ENCODE results near the gene PRCC. TPM values are rescaled to one million over a fixed set of nuclear protein-coding genes. Genes with fewer than 3 reads are reported as not detected.

The PRCC gene
- total and polyA plus RNA-seq, 2 of the 8 experiments (the other 6 are each of a cell fraction or from before 2014, with no cell fraction given): 95.2 to 115 TPM

DNA sequence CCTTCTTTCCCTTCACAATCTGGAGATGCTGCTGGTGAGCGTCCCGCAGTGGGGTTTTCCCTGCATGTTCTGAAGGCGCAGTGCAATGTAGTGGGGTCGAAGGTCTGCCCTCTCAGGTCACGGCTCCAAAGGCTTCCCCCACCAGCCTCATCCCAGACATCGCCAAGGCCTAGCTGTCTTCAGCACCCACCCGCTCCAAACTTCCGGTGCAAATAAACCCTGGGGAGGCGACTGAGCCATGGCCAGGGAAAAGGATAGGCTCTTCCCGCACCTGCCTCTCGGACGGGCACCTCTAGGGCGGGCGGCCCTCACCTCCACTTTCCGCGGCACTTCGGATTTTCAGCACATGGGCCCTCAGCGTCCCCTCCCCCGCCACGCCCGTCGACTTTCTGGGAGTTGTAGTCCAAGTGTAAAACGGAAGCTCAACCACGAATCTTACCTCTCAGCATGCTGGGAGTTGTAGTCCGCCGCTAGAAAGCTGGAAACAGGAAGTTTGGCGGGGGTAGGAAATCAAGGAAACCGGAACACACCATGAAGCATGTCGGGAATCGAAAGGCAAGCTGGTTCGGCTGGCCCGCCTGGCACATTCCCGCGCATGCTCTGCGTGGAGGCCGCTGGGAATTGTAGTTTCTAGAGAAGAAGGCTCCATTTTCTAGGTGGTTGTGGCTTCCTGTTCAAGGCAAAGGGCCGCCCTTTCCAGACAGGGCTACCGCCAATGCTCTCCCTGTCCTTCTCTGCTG is 26.4 kb upstream of the PRCC start, which contains the start of gene MRPL24 (continued):
- TF ChIP-seq, protein P1, sequence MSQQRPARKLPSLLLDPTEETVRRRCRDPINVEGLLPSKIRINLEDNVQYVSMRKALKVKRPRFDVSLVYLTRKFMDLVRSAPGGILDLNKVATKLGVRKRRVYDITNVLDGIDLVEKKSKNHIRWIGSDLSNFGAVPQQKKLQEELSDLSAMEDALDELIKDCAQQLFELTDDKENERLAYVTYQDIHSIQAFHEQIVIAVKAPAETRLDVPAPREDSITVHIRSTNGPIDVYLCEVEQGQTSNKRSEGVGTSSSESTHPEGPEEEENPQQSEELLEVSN (IDR thresholded peaks at IDR 0.05): peak; percentile 90
- TF ChIP-seq CBX8 (IDR thresholded peaks at IDR 0.05; ENCODE audit: borderline replicate concordance, low read depth, low read length) (no peak), HDAC6 (IDR thresholded peaks at IDR 0.05; ENCODE audit: low read depth, low read length) (no peak), TAF1 (IDR thresholded peaks at IDR 0.05; ENCODE audit: low read depth, low read length) (peak; percentile 74), ATF2 (IDR thresholded peaks at IDR 0.05; ENCODE audit: low read length) (no peak), TEAD4 (IDR thresholded peaks at IDR 0.05; ENCODE audit: low read depth, low read length) (peak; percentile 63), TAF7 (optimal IDR thresholded peaks at IDR 0.05; ENCODE audit: borderline replicate concordance, low read depth, low read length) (peak; percentile 56), EZH2 (IDR thresholded peaks at IDR 0.05; ENCODE audit: low read depth, low read length, severe bottlenecking) (no peak), NRF1 (IDR thresholded peaks at IDR 0.05; ENCODE audit: low read depth, low read length) (peak; percentile 98), TCF12 (IDR thresholded peaks at IDR 0.05; ENCODE audit: low read depth, low read length) (peak; percentile 53; the same call in 1 of the 2 replicates), RBBP5 (IDR thresholded peaks at IDR 0.05; ENCODE audit: borderline replicate concordance, low read depth, low read length) (peak; percentile 83; the same call in 1 of the 2 replicates), BACH1 (IDR thresholded peaks at IDR 0.05; ENCODE audit: low read length) (0 out of 2 replicates have a peak, but pooled peaks have one; percentile 23), CTBP2 (IDR thresholded peaks at IDR 0.05; ENCODE audit: borderline replicate concordance, insufficient read depth, insufficient read length, low read length) (peak; percentile 23), POLR2AphosphoS5 (IDR thresholded peaks at IDR 0.05; ENCODE audit: low read depth, low read length) (peak; percentile 66; the same call in 1 of the 2 replicates), KDM4A (IDR thresholded peaks at IDR 0.05; ENCODE audit: low read depth, low read length, severe bottlenecking) (no peak), SIX5 (IDR thresholded peaks at IDR 0.05; ENCODE audit: low read depth, low read length) (peak; percentile 97), FOSL1 (IDR thresholded peaks at IDR 0.05; ENCODE audit: insufficient read depth, low read depth, low read length) (no peak), CEBPB (IDR thresholded peaks at IDR 0.05; ENCODE audit: low read depth, low read length) (no peak; the same call in 1 of the 2 replicates), JUN (IDR thresholded peaks at IDR 0.05; ENCODE audit: low read depth, low read length) (no peak), BRCA1 (IDR thresholded peaks at IDR 0.05; ENCODE audit: low read depth, low read length) (no peak), JUND (IDR thresholded peaks at IDR 0.05; ENCODE audit: low read length) (no peak), GTF2F1 (IDR thresholded peaks at IDR 0.05; ENCODE audit: borderline replicate concordance, low read depth, low read length) (no peak), CHD2 (IDR thresholded peaks at IDR 0.05; ENCODE audit: low read length) (peak; percentile 72; the same call in 1 of the 2 replicates)
